Measurements from ENCODE around the gene CAPN12. TPM values are rescaled to one million over a fixed set of nuclear protein-coding genes. Genes with fewer than 3 reads are reported as not detected.

The CAPN12 gene
- polyA plus RNA-seq, 3 donors: 1.8 TPM; not detected in 2

DNA sequence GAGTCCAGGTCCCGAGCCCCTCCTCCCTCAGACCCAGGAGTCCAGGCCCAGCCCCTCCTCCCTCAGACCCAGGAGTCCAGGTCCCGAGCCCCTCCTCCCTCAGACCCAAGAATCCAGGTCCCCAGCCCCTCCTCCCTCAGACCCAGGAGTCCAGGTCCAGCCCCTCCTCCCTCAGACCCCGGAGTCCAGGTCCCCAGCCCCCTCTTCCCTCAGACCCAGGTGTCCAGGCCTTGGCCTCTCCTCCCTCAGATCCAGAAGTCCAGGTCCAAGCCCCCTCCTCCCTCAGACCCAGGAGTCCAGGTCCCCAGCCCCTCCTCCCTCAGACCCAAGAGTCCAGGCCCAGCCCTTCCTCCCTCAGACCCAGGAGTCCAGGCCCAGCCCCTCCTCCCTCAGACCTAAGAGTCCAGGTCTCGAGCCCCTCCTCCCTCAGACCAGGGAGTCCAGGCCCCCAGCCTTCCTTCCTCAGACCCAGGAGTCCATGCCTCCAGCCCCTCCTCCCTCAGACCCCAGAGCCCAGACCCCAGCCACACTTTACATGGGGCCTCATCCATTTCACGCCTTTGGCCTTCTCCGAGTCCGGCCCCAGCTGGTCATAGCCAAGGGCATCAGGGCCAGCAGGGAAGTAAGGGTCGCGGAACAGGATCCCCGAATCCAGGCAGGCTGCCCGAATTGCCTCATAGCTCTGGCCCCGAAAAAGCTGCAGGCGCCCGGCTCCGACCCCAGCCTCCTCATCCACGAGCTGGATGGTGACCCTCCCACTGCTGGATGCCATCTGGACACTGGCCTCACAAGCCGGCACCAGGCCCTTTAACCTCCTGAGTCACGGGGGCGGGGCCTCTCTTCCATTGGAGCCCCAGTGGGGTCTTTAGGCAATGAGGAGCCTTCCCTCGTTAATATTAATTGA lies 628 bp downstream of the CAPN12 start:
- Histone ChIP-seq H3K4me3 (replicated peaks in 1 of 3; ENCODE audit: low read depth in 2 of 3, low read length in 3 of 3) (no peak overlapping the region), H3K9ac (ENCODE audit: insufficient read depth, low read length, poor library complexity, severe bottlenecking) (no peak overlapping the region), H3K79me2 (ENCODE audit: insufficient read depth, low read length) (no peaks in the 10 kb centered on the region), H3K36me3 (replicated peaks in 1 of 2; ENCODE audit: control insufficient read depth in 1 of 2, insufficient read depth in 2 of 2, low read length in 2 of 2) (no peaks in the 10 kb centered on the region), H3K4me2 (replicated peaks; ENCODE audit: extremely low read depth, low read length, poor library complexity, severe bottlenecking) (no peak overlapping the region), H3K27me3 (ENCODE audit: control insufficient read depth in 2 of 2, insufficient read depth in 2 of 2, low read length in 2 of 2) (no peaks in the 10 kb centered on the region), H4K20me1 (ENCODE audit: insufficient read depth, low read length) (no peaks in the 10 kb centered on the region), H3K27ac (ENCODE audit: low read depth in 1 of 2, low read length in 2 of 2) (no peak overlapping the region), H3K9me3 (replicated peaks in 1 of 2; ENCODE audit: control insufficient read depth in 1 of 2, insufficient read depth in 1 of 2, low read length in 2 of 2) (no peaks in the 10 kb centered on the region), H2AFZ (ENCODE audit: insufficient read depth, low read depth, low read length, poor library complexity, severe bottlenecking) (no peak overlapping the region), H3K4me1 (ENCODE audit: control insufficient read depth in 1 of 2, insufficient read depth in 2 of 2, low read length in 2 of 2) (peaks cover 0 to 7% of the 10 kb centered on the region in 2 donors)
- WGBS (ENCODE audit: insufficient coverage): 88% methylated on average over 14 of the region's 20 CpGs
- intact Hi-C loops (cut with micrococcal nuclease): no loop called here
- Mint-ChIP-seq H3K4me1 (peaks cover 7% of the 10 kb centered on the region), H3K27me3 (ENCODE audit: low read depth in 3 of 3) (peaks cover 2 to 9% (median 9%) of the 10 kb centered on the region in 3 donors), H3K27ac (no peak overlapping the region), H3K4me3 (no peak overlapping the region), H3K36me3 (no peaks in the 10 kb centered on the region), H3K9me3 (peaks cover 0 to under 1% (median 0%) of the 10 kb centered on the region in 7 donors)
- DNase-seq: no peak
- TF ChIP-seq, protein P1, sequence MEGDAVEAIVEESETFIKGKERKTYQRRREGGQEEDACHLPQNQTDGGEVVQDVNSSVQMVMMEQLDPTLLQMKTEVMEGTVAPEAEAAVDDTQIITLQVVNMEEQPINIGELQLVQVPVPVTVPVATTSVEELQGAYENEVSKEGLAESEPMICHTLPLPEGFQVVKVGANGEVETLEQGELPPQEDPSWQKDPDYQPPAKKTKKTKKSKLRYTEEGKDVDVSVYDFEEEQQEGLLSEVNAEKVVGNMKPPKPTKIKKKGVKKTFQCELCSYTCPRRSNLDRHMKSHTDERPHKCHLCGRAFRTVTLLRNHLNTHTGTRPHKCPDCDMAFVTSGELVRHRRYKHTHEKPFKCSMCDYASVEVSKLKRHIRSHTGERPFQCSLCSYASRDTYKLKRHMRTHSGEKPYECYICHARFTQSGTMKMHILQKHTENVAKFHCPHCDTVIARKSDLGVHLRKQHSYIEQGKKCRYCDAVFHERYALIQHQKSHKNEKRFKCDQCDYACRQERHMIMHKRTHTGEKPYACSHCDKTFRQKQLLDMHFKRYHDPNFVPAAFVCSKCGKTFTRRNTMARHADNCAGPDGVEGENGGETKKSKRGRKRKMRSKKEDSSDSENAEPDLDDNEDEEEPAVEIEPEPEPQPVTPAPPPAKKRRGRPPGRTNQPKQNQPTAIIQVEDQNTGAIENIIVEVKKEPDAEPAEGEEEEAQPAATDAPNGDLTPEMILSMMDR (IDR thresholded peaks at IDR 0.05): no peak

DNA sequence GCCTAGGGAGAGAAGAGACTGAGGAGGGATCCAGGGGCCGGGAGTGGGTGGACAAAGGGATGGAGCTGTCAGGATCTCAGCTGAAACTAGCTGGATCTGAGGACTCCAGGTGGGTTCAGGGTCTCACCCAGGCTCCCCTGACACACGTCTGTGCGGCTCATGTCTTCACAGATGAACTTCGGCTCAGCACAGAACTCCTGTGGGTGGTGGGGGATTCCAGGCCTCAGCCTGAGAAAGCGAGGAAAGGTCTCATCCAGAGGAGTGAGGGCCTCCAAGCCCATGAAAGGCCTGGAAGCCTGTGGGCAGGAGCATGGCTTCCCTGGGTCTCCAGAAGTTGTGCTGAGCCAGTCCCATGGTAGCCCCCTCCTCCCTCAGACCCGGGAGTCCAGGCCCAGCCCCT lies 1.4 kb downstream of the CAPN12 start:
- 74% methylated on average over 2 of the region's 6 CpGs for WGBS (ENCODE audit: insufficient coverage)
- Mint-ChIP-seq H3K9me3 (peaks cover 0 to 3% (median 0%) of the 10 kb centered on the region in 7 donors), H3K27ac (no peak overlapping the region)

More for the DNA sequence above, 1.4 kb downstream of the CAPN12 start:
- H3K4me1 Mint-ChIP-seq: peaks cover 7% of the 10 kb centered on the region
- no peak overlapping the region for H3K4me3 ChIP-seq (replicated peaks in 1 of 3; ENCODE audit: low read depth in 2 of 3, low read length in 3 of 3)
- H3K36me3 ChIP-seq (replicated peaks in 1 of 2; ENCODE audit: control insufficient read depth in 1 of 2, insufficient read depth in 2 of 2, low read length in 2 of 2): no peaks in the 10 kb centered on the region
- H3K4me1 ChIP-seq (ENCODE audit: control insufficient read depth in 1 of 2, insufficient read depth in 2 of 2, low read length in 2 of 2): peaks cover 0 to 7% of the 10 kb centered on the region in 2 donors
- no peaks in the 10 kb centered on the region for H3K79me2 ChIP-seq (ENCODE audit: insufficient read depth, low read length)
- H3K27me3 ChIP-seq (ENCODE audit: control insufficient read depth in 2 of 2, insufficient read depth in 2 of 2, low read length in 2 of 2): peaks cover 0 to under 1% of the 10 kb centered on the region in 2 donors
- no peak for DNase-seq
- no peaks in the 10 kb centered on the region for H4K20me1 ChIP-seq (ENCODE audit: insufficient read depth, low read length)
- H3K27me3 Mint-ChIP-seq (ENCODE audit: low read depth in 3 of 3): peaks cover 4 to 11% (median 9%) of the 10 kb centered on the region in 3 donors
- no peak overlapping the region for H3K27ac ChIP-seq (ENCODE audit: low read depth in 1 of 2, low read length in 2 of 2)
- intact Hi-C loops (cut with micrococcal nuclease): no loop called here
- no peak overlapping the region for H3K4me2 ChIP-seq (replicated peaks; ENCODE audit: extremely low read depth, low read length, poor library complexity, severe bottlenecking)
- H2AFZ ChIP-seq (ENCODE audit: insufficient read depth, low read depth, low read length, poor library complexity, severe bottlenecking): no peak overlapping the region
- no peak overlapping the region for H3K4me3 Mint-ChIP-seq
- no peaks in the 10 kb centered on the region for H3K9me3 ChIP-seq (replicated peaks in 1 of 2; ENCODE audit: control insufficient read depth in 1 of 2, insufficient read depth in 1 of 2, low read length in 2 of 2)
- H3K9ac ChIP-seq (ENCODE audit: insufficient read depth, low read length, poor library complexity, severe bottlenecking): no peak overlapping the region
- TF ChIP-seq, protein P1 (IDR thresholded peaks at IDR 0.05): no peak
- no peaks in the 10 kb centered on the region for H3K36me3 Mint-ChIP-seq
